Measurements from ENCODE around the gene MRPL34.

DNA sequence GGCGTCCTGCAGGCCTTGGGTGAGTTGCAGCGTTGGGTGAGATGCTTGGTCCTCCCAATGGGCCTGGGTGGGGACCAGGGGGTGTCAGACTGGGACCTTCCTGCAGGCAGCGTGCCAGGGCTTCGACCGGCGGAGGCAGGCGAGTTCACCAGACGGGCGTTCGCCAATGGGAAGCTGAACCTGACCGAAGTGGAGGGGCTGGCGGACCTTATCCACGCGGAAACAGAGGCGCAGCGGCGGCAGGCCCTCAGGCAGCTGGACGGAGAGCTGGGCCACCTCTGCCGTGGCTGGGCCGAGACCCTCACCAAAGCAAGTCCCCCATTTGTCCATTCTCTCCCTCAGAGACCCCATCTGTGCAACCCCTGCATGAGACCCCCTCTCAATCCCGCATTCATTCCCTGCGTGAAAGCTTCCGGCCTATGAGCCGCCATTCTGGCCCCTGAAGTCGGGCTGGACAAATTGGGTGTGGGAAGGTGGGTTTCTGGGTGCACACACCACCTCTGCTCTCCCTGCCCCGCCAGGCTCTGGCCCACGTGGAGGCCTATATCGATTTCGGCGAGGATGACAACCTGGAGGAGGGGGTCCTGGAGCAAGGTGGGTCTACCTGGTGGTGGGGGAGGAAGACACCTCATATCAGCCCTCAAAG, 32.9 kb downstream of the MRPL34 start:
- TF ChIP-seq STAT6 (CRISPR knock-in tag; IDR thresholded peaks at IDR 0.05) = no peak
- TF ChIP-seq KDM4B (IDR thresholded peaks at IDR 0.05; ENCODE audit: borderline replicate concordance in 2 of 2, low read depth in 1 of 2) = no peak
- TF ChIP-seq RBBP5 (IDR thresholded peaks at IDR 0.05; ENCODE audit: borderline replicate concordance, insufficient read depth, low read length, poor library complexity, severe bottlenecking) = no peak
- TF ChIP-seq ZC3H11A (IDR thresholded peaks at IDR 0.05; ENCODE audit: low read depth, low read length) = no peak
- TF ChIP-seq, protein P1, sequence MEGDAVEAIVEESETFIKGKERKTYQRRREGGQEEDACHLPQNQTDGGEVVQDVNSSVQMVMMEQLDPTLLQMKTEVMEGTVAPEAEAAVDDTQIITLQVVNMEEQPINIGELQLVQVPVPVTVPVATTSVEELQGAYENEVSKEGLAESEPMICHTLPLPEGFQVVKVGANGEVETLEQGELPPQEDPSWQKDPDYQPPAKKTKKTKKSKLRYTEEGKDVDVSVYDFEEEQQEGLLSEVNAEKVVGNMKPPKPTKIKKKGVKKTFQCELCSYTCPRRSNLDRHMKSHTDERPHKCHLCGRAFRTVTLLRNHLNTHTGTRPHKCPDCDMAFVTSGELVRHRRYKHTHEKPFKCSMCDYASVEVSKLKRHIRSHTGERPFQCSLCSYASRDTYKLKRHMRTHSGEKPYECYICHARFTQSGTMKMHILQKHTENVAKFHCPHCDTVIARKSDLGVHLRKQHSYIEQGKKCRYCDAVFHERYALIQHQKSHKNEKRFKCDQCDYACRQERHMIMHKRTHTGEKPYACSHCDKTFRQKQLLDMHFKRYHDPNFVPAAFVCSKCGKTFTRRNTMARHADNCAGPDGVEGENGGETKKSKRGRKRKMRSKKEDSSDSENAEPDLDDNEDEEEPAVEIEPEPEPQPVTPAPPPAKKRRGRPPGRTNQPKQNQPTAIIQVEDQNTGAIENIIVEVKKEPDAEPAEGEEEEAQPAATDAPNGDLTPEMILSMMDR (IDR thresholded peaks at IDR 0.05 in 2 of 3, conservative IDR thresholded peaks at IDR 0.05 in 1 of 3; ENCODE audit: insufficient read depth in 2 of 3, low read depth in 1 of 3, low read length in 3 of 3) = no peak
- TF ChIP-seq, protein P2, sequence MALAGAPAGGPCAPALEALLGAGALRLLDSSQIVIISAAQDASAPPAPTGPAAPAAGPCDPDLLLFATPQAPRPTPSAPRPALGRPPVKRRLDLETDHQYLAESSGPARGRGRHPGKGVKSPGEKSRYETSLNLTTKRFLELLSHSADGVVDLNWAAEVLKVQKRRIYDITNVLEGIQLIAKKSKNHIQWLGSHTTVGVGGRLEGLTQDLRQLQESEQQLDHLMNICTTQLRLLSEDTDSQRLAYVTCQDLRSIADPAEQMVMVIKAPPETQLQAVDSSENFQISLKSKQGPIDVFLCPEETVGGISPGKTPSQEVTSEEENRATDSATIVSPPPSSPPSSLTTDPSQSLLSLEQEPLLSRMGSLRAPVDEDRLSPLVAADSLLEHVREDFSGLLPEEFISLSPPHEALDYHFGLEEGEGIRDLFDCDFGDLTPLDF (CRISPR knock-in tag; IDR thresholded peaks at IDR 0.05) = no peak
- no peak for TF ChIP-seq STAG1 (CRISPR knock-in tag; IDR thresholded peaks at IDR 0.05; ENCODE audit: borderline replicate concordance)
- no peak for TF ChIP-seq PKNOX1 (IDR thresholded peaks at IDR 0.05)
- TF ChIP-seq ZNF165 (CRISPR knock-in tag; IDR thresholded peaks at IDR 0.05; ENCODE audit: borderline replicate concordance) = no peak
- TF ChIP-seq CHD1 (IDR thresholded peaks at IDR 0.05; ENCODE audit: low read length) = no peak

All from K562 (cell line).